Ascending aorta (tissue), 2 donors: Measurements from ENCODE around the gene WFDC10A. TPM values are rescaled to one million over a fixed set of nuclear protein-coding genes. Genes with fewer than 3 reads are reported as not detected.
"Not testable (repeated sequence)": the region's sequence is repeated elsewhere in the genome, so short reads cannot be mapped to it uniquely, and the experiment has no call there.

ENCODE experiments used
- DNase-seq, 2 donors: peaks; one replicate each; pipeline ENCODE4 v3.0.0-alpha.2; 2019; ENCODE audit warnings: low spot score in 2 of 2
- H3K27ac ChIP-seq, 2 donors: fragments of 200-600 bp; sonication (generic); one replicate each; pipeline ENCODE4 v1.5.1; 2016 to 2017; ENCODE audit warnings: mild to moderate bottlenecking in 1 of 2
- H3K27me3 ChIP-seq: fragments of 200-600 bp; sonication (generic); one replicate; pipeline ENCODE4 v1.5.1; 2017
- H3K36me3 ChIP-seq, 2 donors: fragments of 200-600 bp; sonication (generic); one replicate each; pipeline ENCODE4 v1.5.1; 2016
- H3K4me1 ChIP-seq, 2 donors: fragments of 200-600 bp; sonication (generic); one replicate each; pipeline ENCODE4 v1.5.1; 2016 to 2017; ENCODE audit warnings: mild to moderate bottlenecking in 1 of 2
- H3K4me3 ChIP-seq, 2 donors: fragments of 200-600 bp; sonication (generic); one replicate each; pipeline ENCODE4 v1.5.1; 2016 to 2017; ENCODE audit warnings: mild to moderate bottlenecking in 1 of 2
- H3K9me3 ChIP-seq, 2 donors: fragments of 200-600 bp; sonication (generic); one replicate each; pipeline ENCODE4 v1.5.1; 2016
- CTCF ChIP-seq, 3 experiments: fragments of 200-600 bp in 2 of 3; fragments of 450-650 bp in 1 of 3; sonication (generic) in 2 of 3; IDR thresholded peaks; one replicate each; pipeline ENCODE4 v1.5.1; 2016 to 2019; ENCODE audit warnings: antibody characterized with exemption in 3 of 3, mild to moderate bottlenecking in 1 of 3, moderate library complexity in 1 of 3
- intact Hi-C: fragments of 100-400 bp; cut with DNase I; formaldehyde crosslinking; loops from one replicate; pipeline ENCODE4 v1.15.1; 2023
- total RNA-seq: library from RNA; depleted of rRNA; stranded (reverse); fragments of >200 nt; gene quantifications from one replicate; pipeline ENCODE4 v1.1.0, GENCODE V29; 2016

WFDC10A gene
- total RNA-seq, 1 donor from 2014 or later, result not detected

- no peak overlapping the region for H3K27ac ChIP-seq
- no peak for DNase-seq
- intact Hi-C loops, result no loop called here
- no peaks in the 10 kb centered on the region for H3K27me3 ChIP-seq
- no peaks in the 10 kb centered on the region for H3K9me3 ChIP-seq
- no peak overlapping the region for H3K4me3 ChIP-seq
- TF ChIP-seq CTCF (IDR thresholded peaks at IDR 0.05), result no peak
- no peaks in the 10 kb centered on the region for H3K4me1 ChIP-seq
- no peaks in the 10 kb centered on the region for H3K36me3 ChIP-seq
Observed at GRCh38 chr20:45639687-45640086, 10.1 kb downstream of the WFDC10A start.

GRCh38 chr20:45641076-45641475 lies 11.5 kb downstream of the WFDC10A start:
- H3K36me3 ChIP-seq, result not testable (repeated sequence)

GRCh38 chr20:45645869-45646268 lies 16.3 kb downstream of the WFDC10A start:
- H3K27me3 ChIP-seq, intact Hi-C loops, H3K27ac ChIP-seq, DNase-seq, H3K4me3 ChIP-seq, H3K9me3 ChIP-seq, H3K4me1 ChIP-seq, H3K36me3 ChIP-seq: not testable (repeated sequence)

More at GRCh38 chr20:45641076-45641475, 11.5 kb downstream of the WFDC10A start:
- intact Hi-C loops, H3K4me1 ChIP-seq, H3K27ac ChIP-seq, H3K27me3 ChIP-seq, DNase-seq, H3K9me3 ChIP-seq, H3K4me3 ChIP-seq: not testable (repeated sequence)

GRCh38 chr20:45646875-45647274 lies 17.3 kb downstream of the WFDC10A start:
- Histone ChIP-seq H3K27ac (no peak overlapping the region), H3K4me1 (no peaks in the 10 kb centered on the region), H3K9me3 (no peaks in the 10 kb centered on the region), H3K36me3 (no peaks in the 10 kb centered on the region), H3K4me3 (no peak overlapping the region), H3K27me3 (no peaks in the 10 kb centered on the region)
- intact Hi-C loops, result no loop called here
- no peak for DNase-seq
- no peak for TF ChIP-seq CTCF (IDR thresholded peaks at IDR 0.05)

GRCh38 chr20:45647441-45648050 lies 18.0 kb downstream of the WFDC10A start:
- H3K36me3 ChIP-seq, result no peaks in the 10 kb centered on the region
- no peak for DNase-seq
- no peaks in the 10 kb centered on the region for H3K4me1 ChIP-seq
- intact Hi-C loops, result no loop called here
- H3K4me3 ChIP-seq, result no peak overlapping the region
- no peak for TF ChIP-seq CTCF (IDR thresholded peaks at IDR 0.05)
- H3K27ac ChIP-seq, result no peak overlapping the region
- H3K27me3 ChIP-seq, result no peaks in the 10 kb centered on the region
- no peaks in the 10 kb centered on the region for H3K9me3 ChIP-seq

GRCh38 chr20:45649312-45649863 lies 19.8 kb downstream of the WFDC10A start:
- Histone ChIP-seq H3K9me3 (no peaks in the 10 kb centered on the region), H3K36me3 (no peaks in the 10 kb centered on the region), H3K27ac (no peak overlapping the region), H3K4me3 (no peak overlapping the region), H3K4me1 (no peaks in the 10 kb centered on the region), H3K27me3 (no peaks in the 10 kb centered on the region)
- DNase-seq, result no peak
- intact Hi-C loops, result no loop called here
- no peak for TF ChIP-seq CTCF (IDR thresholded peaks at IDR 0.05)

GRCh38 chr20:45651726-45652125 lies 22.2 kb downstream of the WFDC10A start:
- H3K4me3 ChIP-seq, H3K9me3 ChIP-seq, H3K27me3 ChIP-seq, H3K4me1 ChIP-seq, H3K27ac ChIP-seq, intact Hi-C loops, H3K36me3 ChIP-seq, DNase-seq: not testable (repeated sequence)

- H3K9me3 ChIP-seq, H3K27ac ChIP-seq, intact Hi-C loops, H3K27me3 ChIP-seq, H3K4me1 ChIP-seq, H3K4me3 ChIP-seq, DNase-seq, H3K36me3 ChIP-seq: not testable (repeated sequence)
Observed at GRCh38 chr20:45657038-45657437, 27.5 kb downstream of the WFDC10A start.
